Frontal cortex (tissue), 4 donors: ENCODE data around the gene MRPL28. TPM values are rescaled to one million over a fixed set of nuclear protein-coding genes. Genes with fewer than 3 reads are reported as not detected.

Experiments
- DNase-seq, 2 donors: peaks; one replicate each; pipeline ENCODE4 v3.0.0; 2012; ENCODE audit warnings: low spot score in 2 of 2
- FAIRE-seq: peaks from 2 replicates; lab custom pipeline; 2012; peaks lifted over from hg19 to GRCh38; lab: Jason Lieb, UNC
- total RNA-seq: library from RNA; depleted of rRNA; stranded (reverse); fragments of >200 nt; gene quantifications from one replicate; pipeline ENCODE4 v1.2.3, GENCODE V29; 2014
- donor health status: control.
- donor health status: control.
- donor health status: control.

MRPL28 gene
- total RNA-seq, 1 donor from 2014 or later: 44.8 TPM

DNA sequence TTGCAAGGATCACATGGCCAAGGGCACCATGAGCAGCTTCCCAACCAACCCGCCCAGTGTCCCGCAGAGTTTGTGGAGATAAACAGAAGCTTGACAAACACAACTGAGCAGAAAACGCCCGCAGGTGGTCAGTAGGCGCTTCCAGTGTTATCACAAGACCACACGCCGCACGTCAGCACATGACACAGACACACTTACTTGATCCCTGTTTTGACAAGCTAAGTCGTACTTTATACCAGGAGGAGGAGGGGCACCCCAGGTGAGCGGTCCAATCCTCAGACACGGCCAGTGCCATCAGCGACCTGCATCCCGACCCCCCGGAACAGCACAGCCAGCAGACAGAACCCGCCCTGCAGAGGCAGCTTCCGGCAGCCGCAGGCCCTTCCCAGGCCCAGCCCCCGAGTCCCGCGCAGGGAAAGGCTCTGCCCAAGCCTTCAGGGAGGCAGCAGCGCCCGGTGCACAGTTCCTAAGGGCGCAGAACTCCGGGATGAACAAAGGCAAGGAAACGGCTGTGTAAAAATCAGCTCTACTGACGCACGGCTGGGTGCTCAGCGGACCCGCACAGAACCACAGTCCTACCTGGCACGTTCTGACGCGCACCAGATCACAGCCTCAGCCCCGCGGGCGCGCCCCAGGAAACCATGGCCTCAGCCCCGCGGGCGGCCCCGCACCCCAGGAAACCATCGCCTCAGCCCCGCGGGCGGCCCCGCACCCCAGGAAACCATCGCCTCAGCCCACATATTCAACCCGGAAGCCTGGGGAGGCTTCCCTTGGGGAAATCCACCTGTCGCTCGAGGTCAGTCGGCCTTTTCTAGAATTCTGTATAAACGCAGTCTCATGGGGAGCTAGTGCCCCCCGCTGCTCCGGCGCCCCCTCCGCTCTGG, 45.6 kb downstream of the MRPL28 start:
- DNase-seq: no peak
- FAIRE-seq: no peak

DNA sequence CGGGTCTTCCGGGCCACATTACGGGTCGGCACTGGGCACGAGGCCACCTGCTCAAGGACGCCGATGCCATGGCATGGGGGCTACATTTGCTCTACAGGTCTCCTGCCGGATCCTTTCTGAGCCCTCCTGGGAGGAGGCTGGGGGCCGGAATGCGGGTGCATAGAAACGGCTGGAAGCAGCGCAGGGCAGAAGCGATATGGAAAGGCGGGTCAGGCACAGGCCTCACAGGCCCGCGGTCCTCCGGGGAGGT, 46.2 kb downstream of the MRPL28 start:
- DNase-seq (no peak), FAIRE-seq (no peak)

DNA sequence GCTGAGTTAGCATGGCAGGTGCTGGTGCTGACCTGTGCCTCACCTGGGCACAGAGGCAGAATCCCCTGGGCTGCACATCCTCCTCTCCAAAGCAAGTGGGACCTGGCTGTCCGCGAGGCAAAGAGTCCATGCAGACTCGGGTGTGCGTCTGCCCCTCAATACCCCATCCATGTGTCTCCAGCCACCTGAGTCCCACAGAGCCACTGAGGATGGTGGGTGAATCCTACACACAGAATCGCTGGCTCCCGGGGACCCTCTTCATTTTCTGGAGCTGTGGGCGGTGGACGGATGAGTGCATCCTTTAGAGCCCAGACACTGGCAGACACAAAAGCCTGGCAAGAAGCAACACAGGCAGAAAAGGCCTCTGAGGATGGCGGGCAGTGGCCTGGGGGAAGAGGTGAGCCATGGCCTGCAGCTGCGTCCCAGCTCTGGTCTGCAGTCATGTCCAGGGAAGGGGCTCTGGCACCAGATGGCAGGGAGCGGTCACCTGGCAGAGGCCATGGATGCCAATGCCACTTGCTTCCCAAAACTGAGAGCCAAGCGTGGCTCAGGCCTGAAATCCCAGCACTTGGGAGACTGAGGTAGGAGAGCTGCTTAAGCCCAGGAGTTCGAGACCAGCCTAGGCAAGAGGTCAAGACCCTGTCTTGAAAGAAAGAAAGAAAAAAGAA, 47.7 kb downstream of the MRPL28 start:
- no peak for FAIRE-seq
- DNase-seq: no peak

DNA sequence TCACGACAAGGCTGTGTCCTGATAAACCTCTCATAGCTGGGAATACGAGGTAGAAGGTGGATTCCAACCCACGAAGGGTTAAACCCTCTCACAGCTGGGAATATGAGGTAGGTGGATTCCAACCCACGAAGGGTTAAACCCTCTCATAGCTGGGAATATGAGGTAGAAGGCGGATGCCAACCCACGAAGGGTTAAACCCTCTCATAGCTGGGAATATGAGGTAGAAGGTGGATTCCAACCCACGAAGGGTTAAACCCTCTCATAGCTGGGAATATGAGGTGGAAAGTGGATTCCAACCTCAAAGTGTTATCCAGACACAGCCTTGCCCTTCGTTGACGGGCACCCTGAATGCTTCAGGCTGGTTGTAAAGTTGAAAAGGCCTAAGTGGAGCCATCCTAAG, 48.8 kb downstream of the MRPL28 start:
- DNase-seq: no peak
- FAIRE-seq: no peak

DNA sequence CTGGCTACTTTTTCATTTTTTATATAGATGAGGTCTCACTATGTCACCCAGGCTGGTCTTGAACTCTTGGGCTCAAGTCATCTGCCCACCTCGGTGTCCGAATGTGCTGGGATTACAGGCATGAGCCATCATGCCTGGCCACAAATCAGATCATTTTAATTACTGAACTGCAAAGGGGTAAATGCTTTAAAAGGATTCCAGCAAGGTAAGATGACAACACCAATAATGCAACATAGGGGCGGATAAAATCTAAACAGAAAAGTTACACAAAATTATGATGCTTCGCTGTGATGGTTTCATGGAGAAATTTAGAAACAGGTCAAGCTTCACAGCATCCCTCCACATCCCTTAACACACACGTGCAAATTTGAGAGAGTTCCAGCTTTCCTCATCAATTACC, 50.1 kb downstream of the MRPL28 start:
- no peak for DNase-seq
- no peak for FAIRE-seq

DNA sequence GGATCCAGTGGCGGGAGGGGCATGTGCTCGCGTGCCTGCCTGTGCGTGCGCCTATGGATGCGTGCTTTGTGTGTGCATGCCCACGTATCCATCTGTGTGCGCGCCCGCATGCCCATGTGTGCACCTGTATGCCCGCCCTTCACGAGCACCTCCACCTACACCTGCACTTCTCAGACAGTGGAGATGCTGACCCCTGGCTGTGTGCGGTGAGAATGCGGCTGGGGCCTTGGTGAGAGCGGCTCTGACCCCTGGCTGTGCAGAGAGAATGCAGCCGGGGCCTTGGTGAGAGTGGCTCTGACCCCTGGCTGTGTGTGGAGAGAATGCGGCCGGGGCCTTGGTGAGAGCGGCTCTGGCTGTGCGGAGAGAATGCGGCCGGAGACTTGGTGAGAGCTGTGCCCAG, 51.7 kb downstream of the MRPL28 start:
- no peak for DNase-seq
- no peak for FAIRE-seq

DNA sequence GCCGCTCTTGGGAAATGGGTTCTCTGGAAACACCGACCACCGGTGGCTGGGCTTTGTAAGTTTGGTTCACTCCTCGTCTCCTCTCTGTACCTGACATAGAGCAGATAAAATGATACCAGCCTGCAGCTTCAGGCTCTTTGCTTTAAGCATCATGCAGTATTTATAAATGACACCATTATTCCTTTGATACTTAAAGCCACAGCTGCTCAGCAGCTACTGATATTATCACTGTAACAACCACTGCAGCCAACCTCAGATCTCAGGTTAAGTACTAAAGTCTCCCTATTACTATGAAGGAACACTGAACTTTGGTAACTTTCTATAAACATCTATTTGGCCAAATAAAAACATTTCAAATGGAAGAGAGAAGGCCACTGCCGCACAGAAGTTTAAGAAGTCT, 52.8 kb downstream of the MRPL28 start:
- FAIRE-seq (no peak), DNase-seq (no peak)

Other genes with a start within 250 kb of the MRPL28 start
- 8.2 TPM for gene NPRL3, start 231.9 kb downstream of the MRPL28 start, total RNA-seq
- not detected for gene HBZ, start 217.9 kb downstream of the MRPL28 start, total RNA-seq
- 29.3 TPM for gene HBM, start 204.6 kb downstream of the MRPL28 start, total RNA-seq
- 823 TPM for gene HBA2, start 197.7 kb downstream of the MRPL28 start, total RNA-seq
- gene HBA1, start 193.9 kb downstream of the MRPL28 start, total RNA-seq: 371 TPM
- gene HBQ1, start 190.1 kb downstream of the MRPL28 start, total RNA-seq: 6.9 TPM
- gene LUC7L, start 141.1 kb downstream of the MRPL28 start, total RNA-seq: 75.0 TPM
- 17.1 TPM for gene FAM234A, start 135.7 kb downstream of the MRPL28 start, total RNA-seq
- 6.5 TPM for gene RGS11, start 94.6 kb downstream of the MRPL28 start, total RNA-seq
- 51.4 TPM for gene ARHGDIG, start 89.9 kb downstream of the MRPL28 start, total RNA-seq
- 11.4 TPM for gene PDIA2, start 87.4 kb downstream of the MRPL28 start, total RNA-seq
- gene AXIN1, start 17.8 kb downstream of the MRPL28 start, total RNA-seq: 24.5 TPM
- 18.8 TPM for gene PGAP6, start 11.4 kb upstream of the MRPL28 start, total RNA-seq
- 12.6 TPM for gene NME4, start 26.7 kb upstream of the MRPL28 start, total RNA-seq
- gene DECR2, start 31.3 kb upstream of the MRPL28 start, total RNA-seq: 7.7 TPM
- 26.5 TPM for gene RAB11FIP3, start 55.1 kb upstream of the MRPL28 start, total RNA-seq
- 7.3 TPM for gene CAPN15, start 157.2 kb upstream of the MRPL28 start, total RNA-seq
- not detected for gene PRR35, start 189.9 kb upstream of the MRPL28 start, total RNA-seq
- gene NHLRC4, start 196.5 kb upstream of the MRPL28 start, total RNA-seq: 0.41 TPM
- 16.7 TPM for gene PIGQ, start 199.4 kb upstream of the MRPL28 start, total RNA-seq
- gene RAB40C, start 219.5 kb upstream of the MRPL28 start, total RNA-seq: 25.3 TPM